Measurements from ENCODE around the gene PLN.

PLN gene

DNA sequence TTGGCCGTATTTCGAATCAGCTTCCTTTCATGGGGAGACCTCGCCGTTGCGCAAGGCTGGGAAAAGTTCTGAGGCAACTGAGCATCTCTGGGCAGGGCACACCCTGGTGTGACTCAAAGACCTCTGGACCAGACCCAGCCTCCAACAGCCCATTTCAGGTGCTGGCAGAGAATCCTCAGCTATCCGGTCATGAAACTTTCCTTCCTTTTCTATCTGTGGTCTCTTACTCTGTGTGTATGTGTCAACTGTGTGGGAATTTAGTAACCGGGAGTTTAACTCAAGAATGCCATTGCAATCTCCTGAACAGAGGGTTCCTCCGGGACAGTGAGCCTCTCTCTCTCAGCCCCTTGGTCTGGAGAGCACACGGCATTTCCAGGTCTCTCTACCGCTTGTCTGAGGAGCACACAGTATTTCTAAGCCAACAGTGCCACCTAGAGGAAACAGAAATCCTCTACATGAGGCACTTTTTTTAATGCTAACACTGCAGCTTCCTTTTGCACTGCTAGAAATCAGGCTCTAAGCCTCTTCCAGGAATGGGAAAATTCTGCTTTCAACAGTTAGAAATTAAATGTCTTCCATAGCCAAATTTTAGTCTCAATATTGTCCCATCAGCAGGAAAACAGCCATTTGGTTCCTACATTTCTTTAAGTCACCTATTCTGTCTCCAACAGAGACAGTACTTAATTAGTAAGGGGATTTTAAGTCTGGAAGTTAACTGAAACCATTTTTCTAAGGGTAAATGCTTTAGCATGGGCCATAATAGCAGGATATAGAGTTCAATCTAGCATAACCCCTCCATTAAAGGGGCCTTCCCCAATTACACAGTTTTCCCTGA is 32.7 kb downstream of the PLN start:
- peak; percentile 49 for DNase-seq (ENCODE audit: low read depth)

DNA sequence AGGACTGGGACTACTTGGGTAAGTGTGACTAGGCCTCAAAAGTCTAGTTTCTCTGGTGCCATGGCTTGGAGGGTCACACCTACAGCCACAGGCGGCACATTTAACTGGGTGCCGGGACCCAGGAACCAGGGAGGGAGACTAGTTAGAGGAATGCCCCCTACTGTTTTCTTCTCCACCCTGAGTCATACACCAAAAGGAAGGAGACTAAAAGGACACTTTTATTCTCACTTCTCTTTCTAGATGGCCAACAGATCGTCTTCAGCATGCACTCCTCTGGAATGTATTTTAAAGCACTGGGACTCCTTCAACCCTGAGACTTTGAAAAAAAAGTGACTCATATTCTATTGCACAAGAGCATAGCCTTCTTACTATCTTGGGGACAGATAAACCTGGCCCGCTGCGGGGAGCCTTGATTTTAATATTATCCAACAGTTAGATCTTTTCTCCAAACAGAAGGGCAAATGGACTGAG is 33.4 kb downstream of the PLN start:
- no peak for DNase-seq (ENCODE audit: low read depth)

- no peak for DNase-seq (ENCODE audit: low read depth)
Observed at GRCh38 chr6:118584911-118585310, 36.8 kb downstream of the PLN start.

DNA sequence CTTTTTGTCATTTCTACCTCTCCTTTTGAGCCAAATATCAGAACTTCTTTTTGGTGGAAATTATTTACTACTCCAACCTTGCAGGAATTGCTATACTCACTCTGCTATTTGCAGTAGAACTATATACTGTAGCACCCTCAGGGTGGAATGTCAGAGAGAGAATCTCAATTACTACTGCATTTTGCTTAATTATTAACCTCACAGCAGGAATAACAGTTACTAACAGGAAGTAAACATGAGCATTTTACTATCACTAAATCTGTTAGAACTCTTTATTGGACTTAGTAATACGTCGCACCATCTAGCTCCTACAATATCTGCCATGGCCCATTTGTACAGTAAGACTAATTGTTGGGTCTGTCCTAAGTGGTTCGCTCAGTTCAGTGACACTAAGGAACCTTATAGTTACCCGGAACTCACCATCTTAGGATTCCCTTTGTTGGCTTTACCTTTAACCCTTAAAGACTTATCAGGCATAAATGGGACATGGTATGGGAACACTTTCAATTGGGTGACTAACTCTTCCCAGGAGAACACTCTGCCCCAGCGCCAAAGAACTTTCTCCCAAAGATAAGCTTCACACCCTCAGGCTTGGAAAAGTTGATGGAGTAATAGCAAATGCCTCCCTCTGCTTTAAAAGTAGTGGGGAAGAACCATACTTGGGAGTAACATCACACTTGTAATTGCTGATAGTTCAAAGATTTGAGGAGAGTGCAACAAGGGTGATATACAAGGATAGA is 38.8 kb downstream of the PLN start:
- no peak for DNase-seq (ENCODE audit: low read depth)

- DNase-seq (ENCODE audit: low read depth), result no peak
Observed at GRCh38 chr6:118588626-118589025, 40.5 kb downstream of the PLN start.

DNA sequence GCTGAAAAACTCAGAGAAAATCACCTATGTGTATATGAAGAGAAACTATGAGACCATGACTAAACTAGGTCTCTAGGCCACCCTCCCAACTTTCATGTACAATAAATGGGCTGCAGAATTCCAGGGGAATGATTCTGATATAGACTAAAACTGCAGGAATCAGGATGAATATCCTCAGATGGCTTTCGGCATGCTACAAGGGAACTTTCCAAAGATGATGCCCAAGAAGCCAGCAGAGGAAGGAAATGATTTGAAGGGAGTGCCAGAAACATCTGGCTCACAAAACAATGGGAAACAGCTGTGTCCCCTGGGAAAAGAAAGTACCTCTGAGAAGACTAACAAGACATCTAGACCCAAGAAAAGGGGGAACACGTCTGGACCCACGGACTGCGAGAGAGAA is 41.1 kb downstream of the PLN start:
- DNase-seq (ENCODE audit: low read depth), result no peak

- no peak for DNase-seq (ENCODE audit: low read depth)
Observed at GRCh38 chr6:118589649-118590365, 41.7 kb downstream of the PLN start.

DNA sequence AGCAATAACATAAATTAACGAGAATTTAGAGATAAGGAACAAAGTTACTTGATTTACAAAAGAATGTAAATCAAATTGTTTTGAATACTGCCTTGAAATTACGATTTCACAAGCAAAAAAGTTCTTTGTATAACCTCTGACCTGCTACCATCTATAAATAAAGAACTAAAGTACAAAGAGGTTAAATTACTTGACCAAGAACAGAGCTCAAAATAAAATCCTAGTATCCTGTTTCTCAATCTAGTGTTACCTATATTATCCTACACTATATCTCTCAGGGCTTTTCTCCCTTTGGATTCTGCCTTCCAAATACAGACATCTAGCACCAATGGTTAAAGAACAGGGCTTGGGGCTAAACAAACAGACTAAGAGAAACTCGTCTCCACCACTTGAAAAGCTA is 43.8 kb downstream of the PLN start:
- no peak for DNase-seq (ENCODE audit: low read depth)

DNA sequence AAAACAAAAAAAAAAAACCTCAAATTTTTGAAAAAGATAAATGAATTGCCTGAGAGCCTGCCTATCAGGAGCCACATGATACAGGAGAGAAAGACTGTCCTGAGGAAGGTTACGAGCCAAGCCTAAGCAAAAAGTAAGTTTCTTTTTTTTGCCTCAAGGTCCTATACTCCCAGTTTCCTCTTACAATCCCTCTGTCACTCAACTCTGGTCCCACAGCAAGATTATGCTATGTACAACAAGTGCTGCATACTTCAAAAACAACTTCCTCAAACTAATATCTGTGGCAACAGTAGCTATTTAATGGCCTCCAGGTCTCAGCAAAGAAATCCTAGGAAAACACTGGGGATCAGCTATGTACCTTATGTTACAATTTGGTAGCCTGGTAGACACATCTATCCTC is 46.8 kb downstream of the PLN start:
- no peak for DNase-seq (ENCODE audit: low read depth)

- no peak for DNase-seq (ENCODE audit: low read depth)
Observed at GRCh38 chr6:118596774-118597320, 48.8 kb downstream of the PLN start.

- DNase-seq (ENCODE audit: low read depth), result no peak
Observed at GRCh38 chr6:118597636-118598035, 49.5 kb downstream of the PLN start.

- no peak for DNase-seq (ENCODE audit: low read depth)
Observed at GRCh38 chr6:118598324-118598723, 50.2 kb downstream of the PLN start.

- no peak for DNase-seq (ENCODE audit: low read depth)
Observed at GRCh38 chr6:118602300-118602699, 54.2 kb downstream of the PLN start.

DNA sequence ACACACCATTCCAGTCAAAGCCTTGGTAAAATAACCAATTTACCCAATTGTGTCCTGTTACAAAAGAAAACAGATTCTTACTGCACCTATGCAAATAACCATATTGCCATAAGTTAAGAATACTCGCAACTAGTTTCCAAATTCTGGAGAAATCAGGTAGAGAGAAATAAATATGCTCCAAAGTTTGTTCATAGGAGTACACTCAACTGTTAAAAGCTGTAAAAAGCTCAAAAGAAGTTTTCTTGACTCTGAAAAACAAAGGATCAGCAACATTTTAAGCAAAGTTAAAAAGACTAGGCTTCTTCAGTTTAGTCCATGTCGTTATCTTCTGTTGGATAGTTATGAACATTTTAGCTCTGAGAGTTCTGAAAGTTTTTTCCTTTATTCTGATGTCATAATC is 55.3 kb downstream of the PLN start:
- DNase-seq (ENCODE audit: low read depth), result no peak

DNA sequence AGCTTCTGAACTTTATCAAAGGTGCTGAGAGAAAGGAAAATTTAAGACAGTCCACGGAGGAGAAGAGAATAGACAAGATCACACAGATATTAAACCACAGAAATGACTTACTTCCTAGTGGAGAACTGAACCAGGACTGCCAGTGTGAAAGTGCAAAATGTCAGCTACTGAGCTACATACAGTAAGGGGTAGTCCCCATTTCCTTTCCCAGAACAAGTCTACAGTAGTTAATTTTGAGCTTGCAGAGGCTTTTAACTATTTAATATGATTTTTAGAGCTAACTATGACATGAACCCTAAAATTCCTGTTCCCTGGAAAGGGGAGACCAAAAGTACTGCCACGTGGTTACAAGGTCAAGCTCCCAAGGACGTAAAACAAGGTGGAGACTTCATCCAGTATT is 58.2 kb downstream of the PLN start:
- no peak for DNase-seq (ENCODE audit: low read depth)

DNA sequence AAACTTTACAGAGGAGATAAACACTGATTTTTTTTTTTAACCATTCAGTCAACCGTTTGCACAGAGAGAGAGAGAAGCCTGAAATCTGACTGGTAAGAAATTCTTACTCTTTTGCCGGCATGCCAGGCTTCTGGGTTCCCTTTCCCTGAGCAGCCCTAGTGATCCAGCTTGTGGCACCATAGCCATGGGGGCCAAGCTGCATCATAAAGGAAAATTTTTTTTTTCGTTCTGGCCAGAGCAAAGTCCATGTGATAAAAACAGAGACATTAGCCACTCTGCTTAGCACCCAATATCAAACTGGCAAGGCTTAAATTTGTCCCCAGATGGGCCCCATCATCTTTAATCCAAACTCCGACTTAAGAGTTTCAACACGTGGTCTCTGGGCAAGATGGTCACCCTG is 58.8 kb downstream of the PLN start:
- DNase-seq (ENCODE audit: low read depth), result no peak

Measured in CMK (cell line).